NB4 (cell line): ENCODE data around the gene STIP1.

ENCODE experiments used
- DNase-seq: peaks from one replicate; pipeline ENCODE4 v3.0.0; 2010; ENCODE audit warnings: low read depth
- H3K4me3 ChIP-seq: one replicate; pipeline ENCODE4 v1.5.1; 2011; ENCODE audit warnings: mild to moderate bottlenecking, low read depth, low read length, moderate library complexity
- MAX ChIP-seq: IDR thresholded peaks from 2 replicates; pipeline ENCODE4 v1.6.1; 2011; ENCODE audit warnings: low read depth, low read length
- MYC ChIP-seq: IDR thresholded peaks from 2 replicates; pipeline ENCODE4 v1.6.1; 2011; ENCODE audit warnings: low read depth, low read length
- POLR2A ChIP-seq: IDR thresholded peaks from 2 replicates; pipeline ENCODE4 v1.6.1; 2011; ENCODE audit warnings: mild to moderate bottlenecking; ENCODE audit not compliant: insufficient read length; ENCODE audit errors: extremely low read depth
- TF ChIP-seq, protein P1 (sequence below): IDR thresholded peaks from one replicate; pipeline ENCODE4 v1.5.1; 2012; ENCODE audit warnings: low read depth, low read length

The STIP1 gene

DNA sequence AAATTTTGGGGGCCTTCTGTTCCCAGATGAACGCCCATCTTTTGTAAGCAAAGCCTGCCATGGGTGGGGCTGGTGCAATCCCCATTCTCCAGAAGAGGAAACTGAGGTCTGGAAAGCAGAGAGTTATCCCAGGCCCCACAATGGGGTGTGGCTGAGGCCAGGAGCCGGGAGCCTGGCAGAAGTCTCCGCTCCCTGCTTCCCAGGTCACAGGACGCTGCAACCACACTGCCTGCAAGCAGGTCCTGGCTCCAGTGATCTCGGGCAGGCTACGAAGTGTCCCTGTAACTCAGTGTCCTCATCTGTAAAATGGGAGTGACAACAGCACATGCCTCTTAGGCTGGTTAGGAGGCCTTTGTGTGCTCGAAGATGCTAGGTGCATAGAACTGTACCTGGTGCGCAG is 67.1 kb downstream of the STIP1 start:
- no peak overlapping the region for H3K4me3 ChIP-seq
- TF ChIP-seq POLR2A = no peak
- TF ChIP-seq, protein P1, sequence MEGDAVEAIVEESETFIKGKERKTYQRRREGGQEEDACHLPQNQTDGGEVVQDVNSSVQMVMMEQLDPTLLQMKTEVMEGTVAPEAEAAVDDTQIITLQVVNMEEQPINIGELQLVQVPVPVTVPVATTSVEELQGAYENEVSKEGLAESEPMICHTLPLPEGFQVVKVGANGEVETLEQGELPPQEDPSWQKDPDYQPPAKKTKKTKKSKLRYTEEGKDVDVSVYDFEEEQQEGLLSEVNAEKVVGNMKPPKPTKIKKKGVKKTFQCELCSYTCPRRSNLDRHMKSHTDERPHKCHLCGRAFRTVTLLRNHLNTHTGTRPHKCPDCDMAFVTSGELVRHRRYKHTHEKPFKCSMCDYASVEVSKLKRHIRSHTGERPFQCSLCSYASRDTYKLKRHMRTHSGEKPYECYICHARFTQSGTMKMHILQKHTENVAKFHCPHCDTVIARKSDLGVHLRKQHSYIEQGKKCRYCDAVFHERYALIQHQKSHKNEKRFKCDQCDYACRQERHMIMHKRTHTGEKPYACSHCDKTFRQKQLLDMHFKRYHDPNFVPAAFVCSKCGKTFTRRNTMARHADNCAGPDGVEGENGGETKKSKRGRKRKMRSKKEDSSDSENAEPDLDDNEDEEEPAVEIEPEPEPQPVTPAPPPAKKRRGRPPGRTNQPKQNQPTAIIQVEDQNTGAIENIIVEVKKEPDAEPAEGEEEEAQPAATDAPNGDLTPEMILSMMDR = no peak
- TF ChIP-seq MYC = no peak
- TF ChIP-seq MAX = no peak
- DNase-seq = no peak

GRCh38 chr11:64253481-64253880 is 67.5 kb downstream of the STIP1 start:
- DNase-seq = no peak
- TF ChIP-seq POLR2A (no peak), MYC (no peak), MAX (no peak)
- TF ChIP-seq, protein P1 = no peak
- no peak overlapping the region for H3K4me3 ChIP-seq
